Esophagus muscularis mucosa (tissue), 3 donors: ENCODE results near the gene MPP3.

Source experiments
- CTCF ChIP-seq, 3 experiments: fragments of 200-600 bp in 2 of 3; fragments of 450-650 bp in 1 of 3; sonication (generic) in 2 of 3; IDR thresholded peaks; one replicate each; pipeline ENCODE4 v1.5.1; 2017 to 2019; ENCODE audit warnings: antibody characterized with exemption in 3 of 3, mild to moderate bottlenecking in 2 of 3, moderate library complexity in 1 of 3
- POLR2AphosphoS5 ChIP-seq, 2 donors: sonication (generic); formaldehyde crosslinking; IDR thresholded peaks; one replicate each; pipeline ENCODE4 v1.6.1; 2017; ENCODE audit warnings: antibody characterized with exemption in 2 of 2

GRCh38 chr17:43877031-43877430 lies 44.1 kb upstream of the MPP3 start:
- no peak for TF ChIP-seq CTCF (IDR thresholded peaks at IDR 0.05)
- TF ChIP-seq POLR2AphosphoS5 (IDR thresholded peaks at IDR 0.05): no peak
